Testis (tissue), 3 donors: ENCODE results near the gene NCKAP5. TPM values are rescaled to one million over a fixed set of nuclear protein-coding genes. Genes with fewer than 3 reads are reported as not detected.

Source experiments
- DNase-seq: peaks from one replicate; pipeline ENCODE4 v3.0.0-alpha.2; 2019
- H3K27ac ChIP-seq, 2 donors: fragments of 200-600 bp; sonication (generic); one replicate each; pipeline ENCODE4 v1.5.1; 2019
- H3K27me3 ChIP-seq: fragments of 200-600 bp; sonication (generic); one replicate; pipeline ENCODE4 v1.5.1; 2019
- H3K36me3 ChIP-seq: fragments of 200-600 bp; sonication (generic); one replicate; pipeline ENCODE4 v1.5.1; 2017; ENCODE audit warnings: low read depth; ENCODE audit errors: missing control alignments
- H3K4me1 ChIP-seq: fragments of 200-600 bp; sonication (generic); one replicate; pipeline ENCODE4 v1.5.1; 2019
- H3K4me3 ChIP-seq, 2 donors: fragments of 200-600 bp; sonication (generic); one replicate each; pipeline ENCODE4 v1.5.1; 2017 to 2019
- H3K9me3 ChIP-seq: fragments of 200-600 bp; sonication (generic); one replicate; pipeline ENCODE4 v1.5.1; 2017
- CTCF ChIP-seq, 3 experiments: fragments of 450-650 bp in 2 of 3; fragments of 200-600 bp in 1 of 3; sonication (generic) in 1 of 3; IDR thresholded peaks; one replicate each; pipeline ENCODE4 v1.5.1; 2016 to 2019; ENCODE audit warnings: antibody characterized with exemption in 3 of 3, mild to moderate bottlenecking in 2 of 3, moderate library complexity in 1 of 3
- POLR2A ChIP-seq: fragments of 450-650 bp; IDR thresholded peaks from one replicate; pipeline ENCODE4 v1.6.1; 2017; ENCODE audit warnings: antibody characterized with exemption, mild to moderate bottlenecking, moderate library complexity
- WGBS, 2 donors: methylation state at CpG; one replicate each; pipeline ENCODE4 v1.1.5; 2018; 5-methylcytosine and 5-hydroxymethylcytosine counted together
- intact Hi-C: fragments of 100-400 bp; cut with DNase I; formaldehyde crosslinking; loops from one replicate; pipeline ENCODE4 v1.15.1; 2023; ENCODE audit warnings: low total_unique reads
- polyA plus RNA-seq: library from polyadenylated mRNA; stranded (reverse); fragments of 350-450 nt; fragmentation: Illumina TruSeq; extraction: RNeasy Lipid Tissue Mini Kit (QIAGEN cat#74804); gene quantifications from one replicate; pipeline ENCODE4 v1.2.3, GENCODE V29; 2014; ENCODE audit warnings: low read depth, low replicate concordance; ENCODE audit not compliant: insufficient read depth
- total RNA-seq, 2 donors: library from RNA; depleted of rRNA; stranded (reverse); fragments of >200 nt; gene quantifications; one replicate each; pipeline ENCODE4 v1.2.3, GENCODE V29; 2016

The NCKAP5 gene
- total and polyA plus RNA-seq, 3 donors from 2014 or later = 3.0 to 7.6 (median 6.3) TPM

GRCh38 chr2:133408671-133409070, 159.6 kb downstream of the NCKAP5 start:
- Histone ChIP-seq H3K36me3 (no peaks in the 10 kb centered on the region), H3K27me3 (no peaks in the 10 kb centered on the region), H3K27ac (no peak overlapping the region), H3K4me3 (no peak overlapping the region), H3K9me3 (no peaks in the 10 kb centered on the region), H3K4me1 (no peaks in the 10 kb centered on the region)
- WGBS, 2 donors = 81 to 100% methylated on average over 1 of the region's 1 CpG
- TF ChIP-seq POLR2A (no peak), CTCF (IDR thresholded peaks at IDR 0.05) (no peak)
- intact Hi-C loops = no loop called here
- DNase-seq = no peak

- H3K4me1 ChIP-seq = no peaks in the 10 kb centered on the region
- H3K36me3 ChIP-seq = no peaks in the 10 kb centered on the region
- H3K27me3 ChIP-seq = no peaks in the 10 kb centered on the region
- H3K4me3 ChIP-seq = no peak overlapping the region
- H3K9me3 ChIP-seq = no peaks in the 10 kb centered on the region
- intact Hi-C loops = no loop called here
- H3K27ac ChIP-seq = no peak overlapping the region
- TF ChIP-seq POLR2A = no peak
- no peak for TF ChIP-seq CTCF (IDR thresholded peaks at IDR 0.05)
- DNase-seq = no peak
- WGBS, 2 donors = 87 to 94% methylated on average over 8 of the region's 8 CpGs
These were observed 160.9 kb downstream of the NCKAP5 start for GRCh38 chr2:133407341-133407740.

GRCh38 chr2:133405252-133405651, 163.0 kb downstream of the NCKAP5 start:
- no peak overlapping the region for H3K27ac ChIP-seq
- 92 to 95% methylated on average over 4 of the region's 4 CpGs for WGBS, 2 donors
- DNase-seq = no peak
- intact Hi-C loops = no loop called here
- no peaks in the 10 kb centered on the region for H3K4me1 ChIP-seq
- no peaks in the 10 kb centered on the region for H3K9me3 ChIP-seq
- TF ChIP-seq CTCF (IDR thresholded peaks at IDR 0.05) (no peak), POLR2A (no peak)
- no peaks in the 10 kb centered on the region for H3K27me3 ChIP-seq
- no peaks in the 10 kb centered on the region for H3K36me3 ChIP-seq
- H3K4me3 ChIP-seq = no peak overlapping the region

GRCh38 chr2:133400411-133400810, 167.9 kb downstream of the NCKAP5 start:
- H3K27me3 ChIP-seq = no peaks in the 10 kb centered on the region
- no peaks in the 10 kb centered on the region for H3K4me1 ChIP-seq
- DNase-seq = no peak
- intact Hi-C loops = no loop called here
- no peak overlapping the region for H3K27ac ChIP-seq
- H3K4me3 ChIP-seq = no peak overlapping the region
- H3K9me3 ChIP-seq = no peaks in the 10 kb centered on the region
- H3K36me3 ChIP-seq = no peaks in the 10 kb centered on the region
- TF ChIP-seq CTCF (IDR thresholded peaks at IDR 0.05) (no peak), POLR2A (no peak)
- 94% methylated on average over 2 of the region's 2 CpGs for WGBS, 2 donors

GRCh38 chr2:133393895-133394294, 174.4 kb downstream of the NCKAP5 start:
- 83 to 94% methylated on average over 1 of the region's 1 CpG for WGBS, 2 donors
- no peaks in the 10 kb centered on the region for H3K4me1 ChIP-seq
- intact Hi-C loops = no loop called here
- TF ChIP-seq CTCF (IDR thresholded peaks at IDR 0.05) (no peak), POLR2A (no peak)
- no peak overlapping the region for H3K27ac ChIP-seq
- H3K4me3 ChIP-seq = no peak overlapping the region
- DNase-seq = no peak
- H3K27me3 ChIP-seq = no peaks in the 10 kb centered on the region
- no peaks in the 10 kb centered on the region for H3K36me3 ChIP-seq
- H3K9me3 ChIP-seq = no peaks in the 10 kb centered on the region
